Subcutaneous abdominal adipose tissue (tissue), 5 donors: Measurements from ENCODE around the gene NUSAP1.
"Not testable (repeated sequence)": the region's sequence is repeated elsewhere in the genome, so short reads cannot be mapped to it uniquely, and the experiment has no call there.

Experiments
- H3K27ac ChIP-seq: one replicate; pipeline ENCODE4 v1.7.0; 2013; ENCODE audit warnings: low read depth, mild to moderate bottlenecking, inconsistent platforms, low read length, moderate library complexity
- H3K27me3 ChIP-seq, 5 donors: one replicate each; pipeline ENCODE4 v1.7.0; 2013; ENCODE audit warnings: low read length in 5 of 5, inconsistent platforms in 1 of 5; ENCODE audit not compliant: control insufficient read depth in 5 of 5, insufficient read depth in 4 of 5
- H3K36me3 ChIP-seq, 5 donors: one replicate each; pipeline ENCODE4 v1.7.0; 2013; ENCODE audit warnings: low read length in 5 of 5; ENCODE audit not compliant: control insufficient read depth in 5 of 5, insufficient read depth in 5 of 5
- H3K4me1 ChIP-seq, 5 donors: one replicate each; pipeline ENCODE4 v1.7.0; 2013; ENCODE audit warnings: low read length in 5 of 5, mild to moderate bottlenecking in 3 of 5, moderate library complexity in 1 of 5; ENCODE audit not compliant: control insufficient read depth in 5 of 5, insufficient read depth in 5 of 5
- H3K4me3 ChIP-seq, 5 donors: one replicate each; pipeline ENCODE4 v1.7.0; 2013; ENCODE audit warnings: low read length in 5 of 5, low read depth in 1 of 5
- H3K9ac ChIP-seq, 5 donors: one replicate each; pipeline ENCODE4 v1.7.0; 2013; ENCODE audit warnings: low read length in 5 of 5, mild to moderate bottlenecking in 4 of 5, moderate library complexity in 3 of 5
- H3K9me3 ChIP-seq, 5 donors: one replicate each; pipeline ENCODE4 v1.7.0; 2013; ENCODE audit warnings: low read length in 5 of 5; ENCODE audit not compliant: control insufficient read depth in 5 of 5
- donor health status: healthy.
- donor health status: healthy.
- donor health status: healthy.
- donor health status: healthy.
- donor health status: healthy.

Gene NUSAP1

GRCh38 chr15:41291065-41291631, 41.5 kb upstream of the NUSAP1 start:
- H3K36me3 ChIP-seq = peaks cover 9 to 53% (median 27%) of the 10 kb centered on the region in 5 donors

GRCh38 chr15:41292521-41292920, 40.2 kb upstream of the NUSAP1 start:
- no peak overlapping the region for H3K4me3 ChIP-seq
- no peaks in the 10 kb centered on the region for H3K9me3 ChIP-seq
- peaks cover 0 to 10% (median 5%) of the 10 kb centered on the region in 5 donors for H3K4me1 ChIP-seq
- no peaks in the 10 kb centered on the region for H3K27me3 ChIP-seq
- no peak overlapping the region for H3K9ac ChIP-seq
- no peak overlapping the region for H3K27ac ChIP-seq
- H3K36me3 ChIP-seq = peaks cover 5 to 47% (median 16%) of the 10 kb centered on the region in 5 donors

More at GRCh38 chr15:41291065-41291631, 41.5 kb upstream of the NUSAP1 start:
- peaks cover 0 to 17% (median 6%) of the 10 kb centered on the region in 5 donors for H3K4me1 ChIP-seq
- no peaks in the 10 kb centered on the region for H3K27me3 ChIP-seq
- no peak overlapping the region for H3K9ac ChIP-seq
- H3K27ac ChIP-seq = peak overlapping the region; percentile 16
- no peaks in the 10 kb centered on the region for H3K9me3 ChIP-seq
- no peak overlapping the region for H3K4me3 ChIP-seq

GRCh38 chr15:41301139-41301538, 31.5 kb upstream of the NUSAP1 start:
- not testable (repeated sequence) for H3K4me1 ChIP-seq, H3K9me3 ChIP-seq, H3K27me3 ChIP-seq, H3K27ac ChIP-seq, H3K4me3 ChIP-seq, H3K9ac ChIP-seq
- peaks cover 7 to 32% (median 9%) of the 10 kb centered on the region in 5 donors for H3K36me3 ChIP-seq

- Histone ChIP-seq H3K27me3 (no peaks in the 10 kb centered on the region), H3K9ac (no peak overlapping the region), H3K27ac (no peak overlapping the region), H3K36me3 (peaks cover 7 to 32% (median 9%) of the 10 kb centered on the region in 5 donors), H3K4me3 (no peak overlapping the region), H3K4me1 (no peaks in the 10 kb centered on the region), H3K9me3 (no peaks in the 10 kb centered on the region)
Measured at GRCh38 chr15:41301587-41301986, 31.1 kb upstream of the NUSAP1 start.

GRCh38 chr15:41304149-41304770, 28.4 kb upstream of the NUSAP1 start:
- no peak overlapping the region for H3K9ac ChIP-seq
- H3K4me1 ChIP-seq = no peaks in the 10 kb centered on the region
- H3K27me3 ChIP-seq = no peaks in the 10 kb centered on the region
- no peaks in the 10 kb centered on the region for H3K9me3 ChIP-seq
- H3K4me3 ChIP-seq = no peak overlapping the region
- no peak overlapping the region for H3K27ac ChIP-seq
- peaks cover 0 to 10% (median 4%) of the 10 kb centered on the region in 5 donors for H3K36me3 ChIP-seq

GRCh38 chr15:41307679-41308078, 25.0 kb upstream of the NUSAP1 start:
- Histone ChIP-seq H3K9me3 (no peaks in the 10 kb centered on the region), H3K27ac (no peak overlapping the region), H3K4me3 (no peak overlapping the region), H3K27me3 (no peaks in the 10 kb centered on the region), H3K4me1 (no peaks in the 10 kb centered on the region), H3K9ac (no peak overlapping the region), H3K36me3 (peaks cover 0 to 7% (median 4%) of the 10 kb centered on the region in 5 donors)

- no peaks in the 10 kb centered on the region for H3K9me3 ChIP-seq
- no peak overlapping the region for H3K4me3 ChIP-seq
- H3K4me1 ChIP-seq = no peaks in the 10 kb centered on the region
- no peak overlapping the region for H3K27ac ChIP-seq
- no peaks in the 10 kb centered on the region for H3K27me3 ChIP-seq
- peaks cover 0 to 9% (median 6%) of the 10 kb centered on the region in 5 donors for H3K36me3 ChIP-seq
- H3K9ac ChIP-seq = no peak overlapping the region
Measured at GRCh38 chr15:41309226-41309905, 23.3 kb upstream of the NUSAP1 start.

- H3K4me1 ChIP-seq, H3K9ac ChIP-seq, H3K36me3 ChIP-seq, H3K27ac ChIP-seq, H3K27me3 ChIP-seq, H3K9me3 ChIP-seq, H3K4me3 ChIP-seq: not testable (repeated sequence)
Measured at GRCh38 chr15:41320805-41321330, 11.8 kb upstream of the NUSAP1 start.

GRCh38 chr15:41323611-41324010, 9.1 kb upstream of the NUSAP1 start:
- no peaks in the 10 kb centered on the region for H3K9me3 ChIP-seq
- H3K36me3 ChIP-seq = no peaks in the 10 kb centered on the region
- no peaks in the 10 kb centered on the region for H3K27me3 ChIP-seq
- no peak overlapping the region for H3K9ac ChIP-seq
- H3K27ac ChIP-seq = no peak overlapping the region
- H3K4me3 ChIP-seq = no peak overlapping the region
- no peaks in the 10 kb centered on the region for H3K4me1 ChIP-seq

GRCh38 chr15:41331281-41331680, 1.4 kb upstream of the NUSAP1 start:
- Histone ChIP-seq H3K36me3 (no peaks in the 10 kb centered on the region), H3K4me1 (peaks cover 0 to 21% (median 18%) of the 10 kb centered on the region in 5 donors), H3K9me3 (no peaks in the 10 kb centered on the region), H3K9ac (peak overlapping the region in 1 of 5 donors; percentile 67), H3K4me3 (no peak overlapping the region), H3K27me3 (no peaks in the 10 kb centered on the region), H3K27ac (no peak overlapping the region)
